Muscle layer of duodenum (tissue), 2 donors: ENCODE data around the gene AQP10.
"Not testable (repeated sequence)": the region's sequence is repeated elsewhere in the genome, so short reads cannot be mapped to it uniquely, and the experiment has no call there.

ENCODE experiments used
- H3K27ac ChIP-seq: one replicate; pipeline ENCODE4 v1.7.0; 2013; ENCODE audit warnings: mild to moderate bottlenecking, low read length
- H3K27me3 ChIP-seq: one replicate; pipeline ENCODE4 v1.7.0; 2013; ENCODE audit warnings: low read depth, mild to moderate bottlenecking, control low read depth, low read length
- H3K36me3 ChIP-seq, 2 donors: one replicate each; pipeline ENCODE4 v1.7.0; 2013; ENCODE audit warnings: low read length in 2 of 2, control low read depth in 1 of 2, mild to moderate bottlenecking in 1 of 2; ENCODE audit not compliant: insufficient read depth in 2 of 2, control insufficient read depth in 1 of 2
- H3K4me1 ChIP-seq, 2 donors: one replicate each; pipeline ENCODE4 v1.7.0; 2013; ENCODE audit warnings: low read length in 2 of 2, mild to moderate bottlenecking in 2 of 2, control low read depth in 1 of 2, moderate library complexity in 1 of 2; ENCODE audit not compliant: insufficient read depth in 2 of 2, control insufficient read depth in 1 of 2
- H3K4me3 ChIP-seq, 2 donors: one replicate each; pipeline ENCODE4 v1.7.0; 2013; ENCODE audit warnings: low read length in 2 of 2, low read depth in 1 of 2, mild to moderate bottlenecking in 1 of 2
- H3K9me3 ChIP-seq, 2 donors: one replicate each; pipeline ENCODE4 v1.7.0; 2013; ENCODE audit warnings: low read length in 2 of 2, control low read depth in 1 of 2, mild to moderate bottlenecking in 1 of 2; ENCODE audit not compliant: control insufficient read depth in 1 of 2
- donor health status: healthy.

The AQP10 gene

DNA sequence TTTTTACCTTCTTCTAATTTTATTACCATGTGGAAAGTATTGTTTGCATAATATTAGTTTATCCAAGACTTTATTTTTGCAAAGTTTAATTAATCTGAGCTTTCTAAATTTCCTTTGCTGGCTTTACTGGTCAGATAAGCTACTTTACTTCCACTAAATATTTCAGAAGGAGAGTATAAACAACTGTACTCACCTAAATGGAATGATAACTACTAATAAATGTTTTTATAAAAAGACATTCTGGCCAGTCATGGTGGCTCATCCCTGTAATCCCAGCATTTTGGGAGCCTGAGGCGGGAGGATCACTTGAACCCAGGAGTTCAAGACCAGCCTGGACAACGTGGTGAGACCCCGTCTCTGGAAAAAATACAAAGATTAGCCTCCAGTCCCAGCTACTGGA, 40.5 kb downstream of the AQP10 start:
- no peak overlapping the region for H3K4me3 ChIP-seq
- H3K27ac ChIP-seq = no peak overlapping the region
- no peaks in the 10 kb centered on the region for H3K27me3 ChIP-seq
- H3K36me3 ChIP-seq = no peaks in the 10 kb centered on the region
- H3K9me3 ChIP-seq = peaks cover 0 to 5% of the 10 kb centered on the region in 2 donors
- no peaks in the 10 kb centered on the region for H3K4me1 ChIP-seq

DNA sequence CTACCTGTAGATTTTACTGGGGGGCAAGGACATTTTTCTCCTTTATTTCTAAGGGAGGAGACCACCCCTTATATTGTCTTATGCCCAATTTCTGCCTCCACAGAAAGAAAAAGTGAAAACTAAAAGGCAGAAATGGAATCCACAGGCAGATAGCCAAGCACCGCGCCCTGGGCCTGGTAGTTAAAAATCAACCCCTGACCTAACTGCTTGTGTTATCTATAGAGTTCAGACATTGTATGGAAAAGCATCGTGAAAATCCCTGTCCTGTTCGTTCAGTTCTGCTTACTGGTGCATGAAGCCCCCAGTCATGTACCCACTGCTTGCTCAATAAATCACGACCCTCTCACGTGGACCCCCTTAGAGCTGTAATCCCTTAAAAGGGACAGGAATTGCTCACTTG, 50.5 kb downstream of the AQP10 start:
- Histone ChIP-seq H3K27me3 (no peaks in the 10 kb centered on the region), H3K9me3 (no peaks in the 10 kb centered on the region), H3K4me3 (no peak overlapping the region), H3K4me1 (no peaks in the 10 kb centered on the region), H3K27ac (no peak overlapping the region), H3K36me3 (no peaks in the 10 kb centered on the region)

DNA sequence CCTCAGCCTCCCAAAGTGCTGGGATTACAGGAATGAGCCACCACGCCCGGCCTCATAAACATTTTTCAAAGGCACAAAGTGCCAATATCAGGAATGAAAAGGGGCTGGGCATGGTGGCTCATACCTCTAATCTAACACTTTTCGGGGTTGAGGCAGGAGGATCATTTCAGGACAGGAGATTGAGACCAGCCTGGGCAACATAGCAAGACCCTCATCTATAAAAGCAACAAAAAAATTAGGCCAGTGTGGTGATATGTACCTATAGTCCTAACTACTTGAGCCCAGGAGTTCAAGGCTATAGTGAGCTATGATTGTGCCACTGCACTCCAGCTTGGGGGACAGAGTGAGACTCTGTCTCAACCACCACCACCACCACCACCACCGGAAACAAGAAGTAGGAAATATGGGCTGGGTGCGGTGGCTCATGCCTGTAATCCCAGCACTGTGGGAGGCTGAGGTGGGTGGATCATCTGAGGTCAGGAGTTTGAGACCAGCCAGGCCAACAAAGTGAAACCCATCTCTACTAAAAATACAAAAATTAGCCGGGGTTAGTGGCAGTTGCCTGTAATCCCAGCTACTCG, 53.0 kb downstream of the AQP10 start:
- H3K36me3 ChIP-seq, H3K27ac ChIP-seq, H3K9me3 ChIP-seq, H3K4me1 ChIP-seq, H3K27me3 ChIP-seq, H3K4me3 ChIP-seq: not testable (repeated sequence)
